H7 (cell line): Measurements from ENCODE around the gene IP6K3. TPM values are rescaled to one million over a fixed set of nuclear protein-coding genes. Genes with fewer than 3 reads are reported as not detected.

Experiments used
- DNase-seq: peaks from one replicate; pipeline ENCODE4 v3.0.0; 2012
- H3K27me3 ChIP-seq: 2 replicates; pipeline ENCODE4 v1.6.0; 2011; ENCODE audit warnings: mild to moderate bottlenecking, low read length; ENCODE audit not compliant: control insufficient read depth, insufficient read depth
- H3K36me3 ChIP-seq: replicated peaks from 2 replicates; pipeline ENCODE4 v1.5.1; 2011; ENCODE audit warnings: low read length; ENCODE audit not compliant: control insufficient read depth, insufficient read depth
- H3K4me3 ChIP-seq: 2 replicates; pipeline ENCODE4 v1.5.1; 2011; ENCODE audit warnings: low read depth, mild to moderate bottlenecking, control low read depth, low read length, moderate library complexity; ENCODE audit not compliant: insufficient read depth
- total RNA-seq: library from RNA; depleted of rRNA; stranded (reverse); fragments of >200 nt; shearing (Covaris generic); gene quantifications from 2 replicates; pipeline ENCODE4 v1.2.3, GENCODE V29; 2014

IP6K3 gene
- total RNA-seq, 1 experiment from 2014 or later = 0.07 TPM

- no peak overlapping the region for H3K4me3 ChIP-seq
- H3K27me3 ChIP-seq = no peaks in the 10 kb centered on the region
- no peak for DNase-seq
- H3K36me3 ChIP-seq = peaks cover 28% of the 10 kb centered on the region
These were observed 37.2 kb upstream of the IP6K3 start for GRCh38 chr6:33783781-33784520.

GRCh38 chr6:33782561-33782960 is 35.9 kb upstream of the IP6K3 start:
- Histone ChIP-seq H3K4me3 (no peak overlapping the region), H3K27me3 (no peaks in the 10 kb centered on the region), H3K36me3 (peaks cover 37% of the 10 kb centered on the region)
- DNase-seq = no peak

GRCh38 chr6:33781131-33781975 is 34.6 kb upstream of the IP6K3 start:
- peaks cover 45% of the 10 kb centered on the region for H3K36me3 ChIP-seq
- peak; percentile 93 for DNase-seq
- H3K27me3 ChIP-seq = no peaks in the 10 kb centered on the region
- H3K4me3 ChIP-seq = no peak overlapping the region

GRCh38 chr6:33779895-33780294 is 33.2 kb upstream of the IP6K3 start:
- Histone ChIP-seq H3K36me3 (peaks cover 57% of the 10 kb centered on the region), H3K4me3 (no peak overlapping the region), H3K27me3 (no peaks in the 10 kb centered on the region)
- no peak for DNase-seq

GRCh38 chr6:33779290-33779689 is 32.6 kb upstream of the IP6K3 start:
- Histone ChIP-seq H3K4me3 (no peak overlapping the region), H3K36me3 (peaks cover 58% of the 10 kb centered on the region), H3K27me3 (no peaks in the 10 kb centered on the region)
- peak; percentile 88 for DNase-seq

- no peak overlapping the region for H3K4me3 ChIP-seq
- H3K36me3 ChIP-seq = peaks cover 55% of the 10 kb centered on the region
- no peaks in the 10 kb centered on the region for H3K27me3 ChIP-seq
- DNase-seq = no peak
These were observed 31.9 kb upstream of the IP6K3 start for GRCh38 chr6:33778444-33779121.

GRCh38 chr6:33777398-33778388 is 31.0 kb upstream of the IP6K3 start:
- Histone ChIP-seq H3K4me3 (no peak overlapping the region), H3K27me3 (no peaks in the 10 kb centered on the region), H3K36me3 (peaks cover 53% of the 10 kb centered on the region)
- no peak for DNase-seq

- DNase-seq = no peak
- H3K27me3 ChIP-seq = no peaks in the 10 kb centered on the region
- H3K4me3 ChIP-seq = no peak overlapping the region
- peaks cover 53% of the 10 kb centered on the region for H3K36me3 ChIP-seq
These were observed 30.1 kb upstream of the IP6K3 start for GRCh38 chr6:33776764-33777163.

- no peak overlapping the region for H3K4me3 ChIP-seq
- DNase-seq = no peak
- H3K27me3 ChIP-seq = no peaks in the 10 kb centered on the region
- peaks cover 53% of the 10 kb centered on the region for H3K36me3 ChIP-seq
These were observed 29.5 kb upstream of the IP6K3 start for GRCh38 chr6:33776186-33776585.

GRCh38 chr6:33774774-33775173 is 28.1 kb upstream of the IP6K3 start:
- DNase-seq = no peak
- H3K36me3 ChIP-seq = peaks cover 47% of the 10 kb centered on the region
- H3K4me3 ChIP-seq = no peak overlapping the region
- no peaks in the 10 kb centered on the region for H3K27me3 ChIP-seq

GRCh38 chr6:33772902-33773472 is 26.3 kb upstream of the IP6K3 start:
- H3K4me3 ChIP-seq = no peak overlapping the region
- peaks cover 38% of the 10 kb centered on the region for H3K36me3 ChIP-seq
- H3K27me3 ChIP-seq = no peaks in the 10 kb centered on the region
- no peak for DNase-seq

GRCh38 chr6:33772082-33772830 is 25.6 kb upstream of the IP6K3 start:
- peaks cover 32% of the 10 kb centered on the region for H3K36me3 ChIP-seq
- DNase-seq = peak; percentile 44
- no peaks in the 10 kb centered on the region for H3K27me3 ChIP-seq
- H3K4me3 ChIP-seq = no peak overlapping the region
